Measurements from ENCODE around the gene A4GALT. TPM values are rescaled to one million over a fixed set of nuclear protein-coding genes. Genes with fewer than 3 reads are reported as not detected.
A peak's percentile ranks its signal among the peaks of the same experiment; 100 is the strongest.

A4GALT gene
- total and polyA plus RNA-seq, 2 experiments from 2014 or later = 2.2 to 4.4 TPM

- TF ChIP-seq EZH2 (IDR thresholded peaks at IDR 0.05; ENCODE audit: borderline replicate concordance) = no peak
- no peak for TF ChIP-seq CTCF (IDR thresholded peaks at IDR 0.05; ENCODE audit: poor library complexity)
- no peak for TF ChIP-seq EZH2phosphoT487 (IDR thresholded peaks at IDR 0.05; ENCODE audit: low read depth, severe bottlenecking, unreplicated experiment)
- peak overlapping the region; percentile 72 for H3K27ac ChIP-seq
- DNase-seq (ENCODE audit: low spot score) = peak; percentile 19
- no peaks in the 10 kb centered on the region for H3K27me3 ChIP-seq
- H3K79me2 ChIP-seq = no peaks in the 10 kb centered on the region
- H3K36me3 ChIP-seq (replicated peaks; ENCODE audit: insufficient read depth, low read depth) = no peaks in the 10 kb centered on the region
- H3K4me1 ChIP-seq (ENCODE audit: insufficient read depth) = peaks cover 9% of the 10 kb centered on the region
- H3K4me2 ChIP-seq = no peak overlapping the region
- no peaks in the 10 kb centered on the region for H4K20me1 ChIP-seq (ENCODE audit: insufficient read depth, poor library complexity, severe bottlenecking)
- 68% methylated on average over 13 of the region's 14 CpGs for WGBS (ENCODE audit: low lambda C conversion rate, missing lambda C conversion rate)
- H3K9me3 ChIP-seq (ENCODE audit: low read depth) = no peaks in the 10 kb centered on the region
- H2AFZ ChIP-seq = no peak overlapping the region
- H3K4me3 ChIP-seq = no peak overlapping the region
- H3K9me2 ChIP-seq (replicated peaks; ENCODE audit: insufficient read depth) = no peaks in the 10 kb centered on the region
Measured at GRCh38 chr22:42747701-42748513, 27.2 kb upstream of the A4GALT start.

GRCh38 chr22:42745118-42745517, 24.4 kb upstream of the A4GALT start:
- Histone ChIP-seq H2AFZ (no peak overlapping the region), H3K4me3 (no peak overlapping the region), H3K27ac (peak overlapping the region; percentile 61), H3K4me1 (ENCODE audit: insufficient read depth) (peaks cover 9% of the 10 kb centered on the region), H3K9me2 (replicated peaks; ENCODE audit: insufficient read depth) (no peaks in the 10 kb centered on the region), H4K20me1 (ENCODE audit: insufficient read depth, poor library complexity, severe bottlenecking) (no peaks in the 10 kb centered on the region), H3K36me3 (replicated peaks; ENCODE audit: insufficient read depth, low read depth) (no peaks in the 10 kb centered on the region), H3K4me2 (no peak overlapping the region), H3K27me3 (no peaks in the 10 kb centered on the region), H3K79me2 (no peaks in the 10 kb centered on the region), H3K9me3 (ENCODE audit: low read depth) (no peaks in the 10 kb centered on the region)
- peak; percentile 71 for DNase-seq (ENCODE audit: low spot score)
- TF ChIP-seq EZH2phosphoT487 (IDR thresholded peaks at IDR 0.05; ENCODE audit: low read depth, severe bottlenecking, unreplicated experiment) (no peak), CTCF (IDR thresholded peaks at IDR 0.05; ENCODE audit: poor library complexity) (no peak), EZH2 (IDR thresholded peaks at IDR 0.05; ENCODE audit: borderline replicate concordance) (no peak)
- WGBS (ENCODE audit: low lambda C conversion rate, missing lambda C conversion rate) = 66% methylated on average over 11 of the region's 11 CpGs

GRCh38 chr22:42743501-42743991, 22.9 kb upstream of the A4GALT start:
- Histone ChIP-seq H3K27ac (peak overlapping the region; percentile 60), H3K4me2 (no peak overlapping the region), H3K79me2 (no peaks in the 10 kb centered on the region), H3K36me3 (replicated peaks; ENCODE audit: insufficient read depth, low read depth) (no peaks in the 10 kb centered on the region), H3K9me3 (ENCODE audit: low read depth) (no peaks in the 10 kb centered on the region), H3K9me2 (replicated peaks; ENCODE audit: insufficient read depth) (no peaks in the 10 kb centered on the region), H4K20me1 (ENCODE audit: insufficient read depth, poor library complexity, severe bottlenecking) (no peaks in the 10 kb centered on the region), H3K4me3 (no peak overlapping the region), H3K4me1 (ENCODE audit: insufficient read depth) (peaks cover 9% of the 10 kb centered on the region), H2AFZ (no peak overlapping the region), H3K27me3 (no peaks in the 10 kb centered on the region)
- DNase-seq (ENCODE audit: low spot score) = peak; percentile 67
- TF ChIP-seq CTCF (IDR thresholded peaks at IDR 0.05; ENCODE audit: poor library complexity) = no peak
- 70% methylated on average over 9 of the region's 9 CpGs for WGBS (ENCODE audit: low lambda C conversion rate, missing lambda C conversion rate)

Measured in hepatocyte (in vitro differentiated cells).